GM10248 (cell line): Measurements from ENCODE around the gene POMC.
A peak's percentile ranks its signal among the peaks of the same experiment; 100 is the strongest.
"Not testable (repeated sequence)": the region's sequence is repeated elsewhere in the genome, so short reads cannot be mapped to it uniquely, and the experiment has no call there.

Source experiments
- CTCF ChIA-PET: fragments of 300-600 bp; sonication (Branson Sonifier 250); formaldehyde crosslinking; extraction: SDS; loops from one replicate; lab custom pipeline; 2021; ENCODE audit warnings: antibody characterized with exemption; lab: Yijun Ruan, JAX
- POLR2A ChIA-PET: fragments of 350-650 bp; sonication (Branson Sonifier 250); formaldehyde crosslinking; extraction: SDS; loops from one replicate; lab custom pipeline; 2020; ENCODE audit warnings: antibody characterized with exemption; lab: Yijun Ruan, JAX
- DNase-seq: peaks from one replicate; pipeline ENCODE4 v3.0.0; 2012; ENCODE audit errors: extremely low spot score
- TF ChIP-seq, protein P1 (sequence below): IDR thresholded peaks from 2 replicates; pipeline ENCODE4 v1.5.1; 2012; ENCODE audit warnings: mild to moderate bottlenecking, low read depth; ENCODE audit errors: extremely low read depth, missing control alignments, control extremely low read depth

POMC gene

DNA sequence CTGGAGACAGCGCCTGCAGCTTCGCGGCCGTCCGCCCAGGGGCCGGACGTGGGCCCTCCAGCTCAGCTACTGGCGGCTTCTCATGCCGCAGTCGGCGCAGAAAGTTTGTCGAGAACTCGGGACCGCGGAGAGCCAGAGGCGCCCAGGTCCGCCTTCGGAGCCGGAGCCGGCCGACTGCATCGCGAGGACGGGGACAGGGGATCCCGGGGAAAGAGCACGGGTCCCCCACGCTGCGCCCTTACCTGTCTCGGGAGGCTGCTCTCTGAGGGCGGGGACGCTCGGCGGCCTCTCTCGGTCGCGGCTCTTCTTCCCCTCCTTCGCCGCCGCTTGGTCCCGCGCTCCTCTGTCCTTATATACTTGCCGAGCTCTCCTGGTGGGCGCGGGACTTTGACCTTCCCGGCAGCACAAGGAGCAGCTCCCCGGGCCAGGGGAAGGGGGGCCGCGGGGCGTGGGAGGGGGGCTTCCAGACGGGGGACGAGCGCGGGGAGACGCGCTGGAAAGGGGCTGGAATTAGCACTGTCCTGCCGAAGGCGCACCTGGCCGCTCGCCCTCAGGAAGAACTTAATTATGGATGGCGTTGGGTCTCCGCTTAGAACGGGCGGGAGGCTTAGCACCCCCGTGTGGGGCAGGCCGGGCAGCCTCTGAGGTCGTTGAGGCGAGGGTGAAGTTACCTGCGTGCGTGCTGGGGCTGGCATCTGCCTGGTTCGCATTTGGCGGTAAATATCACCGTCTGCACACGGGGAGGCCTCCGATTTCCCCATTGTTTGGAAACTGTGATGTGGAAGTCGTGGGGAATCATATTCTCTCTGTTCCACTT lies at the start of gene POMC:
POMC (minus strand) TSS at position 325 of the 817 bp plus-strand sequence. CDS start 3,808 bp downstream, outside the sequence.
- POLR2A ChIA-PET: no interaction called here
- CTCF ChIA-PET: interaction anchor here (0.9 kb wide), 1 partner anchor 29 kb away, joined by 3 read pairs; no protein-coding TSS in a partner anchor
- TF ChIP-seq, protein P1, sequence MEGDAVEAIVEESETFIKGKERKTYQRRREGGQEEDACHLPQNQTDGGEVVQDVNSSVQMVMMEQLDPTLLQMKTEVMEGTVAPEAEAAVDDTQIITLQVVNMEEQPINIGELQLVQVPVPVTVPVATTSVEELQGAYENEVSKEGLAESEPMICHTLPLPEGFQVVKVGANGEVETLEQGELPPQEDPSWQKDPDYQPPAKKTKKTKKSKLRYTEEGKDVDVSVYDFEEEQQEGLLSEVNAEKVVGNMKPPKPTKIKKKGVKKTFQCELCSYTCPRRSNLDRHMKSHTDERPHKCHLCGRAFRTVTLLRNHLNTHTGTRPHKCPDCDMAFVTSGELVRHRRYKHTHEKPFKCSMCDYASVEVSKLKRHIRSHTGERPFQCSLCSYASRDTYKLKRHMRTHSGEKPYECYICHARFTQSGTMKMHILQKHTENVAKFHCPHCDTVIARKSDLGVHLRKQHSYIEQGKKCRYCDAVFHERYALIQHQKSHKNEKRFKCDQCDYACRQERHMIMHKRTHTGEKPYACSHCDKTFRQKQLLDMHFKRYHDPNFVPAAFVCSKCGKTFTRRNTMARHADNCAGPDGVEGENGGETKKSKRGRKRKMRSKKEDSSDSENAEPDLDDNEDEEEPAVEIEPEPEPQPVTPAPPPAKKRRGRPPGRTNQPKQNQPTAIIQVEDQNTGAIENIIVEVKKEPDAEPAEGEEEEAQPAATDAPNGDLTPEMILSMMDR: no peak
- peak; percentile 66 for DNase-seq

DNA sequence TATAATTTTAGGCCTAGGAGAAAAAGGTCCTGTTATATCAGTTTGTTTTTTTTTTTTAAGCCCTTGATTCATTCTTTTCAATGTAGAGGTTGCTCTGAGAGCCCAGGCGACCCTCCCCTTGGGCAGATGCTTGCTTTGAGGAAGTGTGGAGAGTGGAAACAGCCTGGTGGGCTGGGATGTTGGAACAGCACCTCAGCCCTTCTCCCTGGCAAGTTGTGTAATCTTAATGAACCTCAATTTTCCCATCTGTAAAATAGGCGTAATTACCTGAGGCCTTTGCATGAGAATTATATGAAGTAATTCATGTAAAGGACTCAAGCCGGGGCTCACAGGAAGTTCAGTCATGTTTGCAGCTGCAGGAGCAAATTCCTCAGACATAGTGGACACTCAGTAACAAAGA lies 49.7 kb upstream of the POMC start:
- DNase-seq: no peak
- ChIA-PET CTCF (interaction anchor here (1.5 kb wide), 1 partner anchor 11 kb away, joined by 8 read pairs; no protein-coding TSS in a partner anchor), POLR2A (no interaction called here)
- TF ChIP-seq, protein P1: no peak

DNA sequence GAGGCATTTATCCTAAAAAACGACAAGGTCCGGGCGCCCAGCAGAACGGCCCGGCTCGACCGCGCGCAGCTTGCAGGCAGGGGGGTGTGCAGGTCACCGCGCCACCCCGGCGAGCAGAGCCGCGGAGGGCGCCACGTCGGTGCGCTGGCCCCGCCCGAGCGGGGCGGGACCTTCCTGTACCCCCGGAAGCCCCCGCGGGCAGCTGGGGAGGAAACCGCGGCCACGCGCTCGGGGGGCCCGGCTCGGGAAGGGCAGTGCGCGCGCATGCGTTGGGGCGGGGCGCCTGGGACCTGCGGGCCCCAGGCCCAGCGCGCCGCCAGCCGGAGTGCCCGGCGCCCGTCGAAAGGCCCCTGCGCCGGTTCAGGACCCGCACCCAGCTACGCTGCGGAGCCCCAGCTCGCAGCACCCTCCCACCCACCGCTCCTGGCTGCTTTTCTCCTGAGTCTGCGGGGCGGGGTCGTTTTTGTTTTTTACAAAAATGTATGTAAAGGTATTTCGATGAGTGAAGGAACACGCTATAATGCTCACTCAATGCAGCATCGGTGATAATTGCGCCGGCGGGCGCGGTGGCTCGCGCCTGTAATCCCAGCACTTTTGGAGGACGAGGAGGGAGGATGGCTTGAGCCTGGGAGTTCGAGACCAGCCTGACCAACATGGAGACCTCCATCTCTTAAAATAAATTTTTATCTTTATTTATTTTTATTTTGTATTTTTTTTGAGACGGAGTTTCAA lies 47.7 kb upstream of the POMC start:
- DNase-seq: peak; percentile 88
- ChIA-PET CTCF (interaction anchor here (1.3 to 1.6 kb wide), 2 partner anchors 9 to 19 kb away, joined by 3 to 4 read pairs; no protein-coding TSS in a partner anchor), POLR2A (interaction anchor here (0.6 kb wide), 1 partner anchor 45 kb away, joined by 3 read pairs; no protein-coding TSS in a partner anchor)
- TF ChIP-seq, protein P1: no peak

DNA sequence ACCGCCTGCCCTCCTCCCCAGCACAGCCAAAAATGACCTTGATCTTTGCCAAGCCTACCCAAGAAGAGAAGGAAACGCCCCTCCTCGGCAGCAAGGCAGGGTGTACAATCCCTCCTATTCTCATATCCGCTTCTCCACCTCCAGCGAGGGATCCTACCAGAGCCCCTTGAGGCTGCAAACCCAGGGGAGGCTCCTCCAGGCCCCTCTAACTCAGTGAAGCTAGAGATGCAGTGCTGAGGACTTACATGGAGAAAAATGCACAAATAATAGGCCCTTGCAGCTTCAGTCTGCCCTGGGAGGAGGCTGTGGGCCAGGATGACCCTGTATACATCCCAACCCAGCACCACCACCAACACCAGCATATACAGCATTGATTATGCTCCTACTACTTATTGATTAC lies 46.9 kb upstream of the POMC start:
- no peak for DNase-seq
- POLR2A ChIA-PET: no interaction called here
- TF ChIP-seq, protein P1: no peak
- CTCF ChIA-PET: interaction anchor here (1.3 to 1.6 kb wide), 2 partner anchors 8 to 19 kb away, joined by 3 to 4 read pairs; no protein-coding TSS in a partner anchor

DNA sequence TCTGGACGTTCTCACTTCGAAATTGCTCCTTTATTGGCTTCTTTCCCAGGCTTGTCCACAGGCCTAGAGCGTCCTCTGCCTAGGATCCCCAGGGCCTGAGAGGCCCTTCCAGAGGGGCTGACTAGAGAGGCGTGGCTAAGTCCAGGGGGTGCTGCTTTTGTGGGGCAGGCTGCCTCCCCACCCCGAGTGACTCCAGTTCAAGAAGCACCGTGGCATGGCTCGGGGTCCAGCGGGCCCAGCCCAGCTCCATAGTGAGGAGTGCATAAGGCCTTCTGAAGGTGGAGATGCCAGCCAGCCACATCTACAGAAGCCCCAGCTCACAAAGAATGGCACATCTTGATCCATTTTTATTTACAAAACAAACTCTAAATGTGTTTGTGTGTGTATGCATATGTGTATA lies 44.8 kb upstream of the POMC start:
- CTCF ChIA-PET: interaction anchor here (1.0 to 9.5 kb wide), 3 partner anchors 17 to 237 kb away, joined by 3 to 69 read pairs (median 5); no protein-coding TSS in a partner anchor
- DNase-seq: no peak
- POLR2A ChIA-PET: no interaction called here
- TF ChIP-seq, protein P1: no peak

DNA sequence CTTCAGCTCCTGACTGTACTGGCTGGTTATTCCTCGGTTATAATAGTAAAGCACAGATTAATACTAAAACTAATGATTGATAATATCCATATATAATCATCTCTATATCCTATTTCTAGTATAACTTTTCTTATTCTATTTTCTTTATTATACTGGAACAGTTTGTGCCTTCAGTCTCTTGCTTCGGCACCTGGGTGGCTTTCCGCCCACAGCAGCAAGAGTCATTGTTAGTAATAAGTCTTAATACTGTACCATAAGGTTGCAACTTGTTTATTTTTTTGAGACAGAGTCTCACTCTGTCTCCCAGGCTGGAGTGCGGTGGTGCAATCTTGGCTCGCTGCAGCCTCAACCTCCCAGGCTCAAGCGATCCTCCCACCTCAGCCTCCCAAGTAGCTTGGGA lies 42.5 kb upstream of the POMC start:
- POLR2A ChIA-PET, DNase-seq: not testable (repeated sequence)
- CTCF ChIA-PET: interaction anchor here (0.7 to 9.5 kb wide), 5 partner anchors 10 to 356 kb away, joined by 3 to 69 read pairs (median 3); no protein-coding TSS in a partner anchor
